GM23338 (cell line): ENCODE data around the gene DDX59. TPM values are rescaled to one million over a fixed set of nuclear protein-coding genes. Genes with fewer than 3 reads are reported as not detected.

ENCODE experiments used
- ATAC-seq: fragments of 200-7000 bp; cut with Tn5 transposase; 3 replicates; pipeline ENCODE4 v1.9.1; 2020
- DNase-seq: peaks from one replicate; pipeline ENCODE4 v3.0.0-alpha.2; 2015; ENCODE audit warnings: low spot score
- H2AFZ ChIP-seq: fragments of 200-600 bp; sonication (generic); 2 replicates; pipeline ENCODE4 v1.8.0; 2016; ENCODE audit warnings: antibody characterized with exemption, mild to moderate bottlenecking, moderate library complexity
- H3F3A ChIP-seq: fragments of 200-600 bp; sonication (generic); replicated peaks from 2 replicates; pipeline ENCODE4 v1.8.0; 2017; ENCODE audit warnings: antibody characterized with exemption, mixed run types, low read depth
- H3K27ac ChIP-seq: fragments of 200-600 bp; sonication (generic); 2 replicates; pipeline ENCODE4 v1.6.1; 2016; ENCODE audit warnings: low read depth
- H3K27me3 ChIP-seq: fragments of 200-600 bp; sonication (generic); 2 replicates; pipeline ENCODE4 v1.8.0; 2016; ENCODE audit warnings: mild to moderate bottlenecking, mixed run types, moderate library complexity; ENCODE audit not compliant: insufficient read depth
- H3K36me3 ChIP-seq: fragments of 200-600 bp; sonication (generic); 2 replicates; pipeline ENCODE4 v1.8.0; 2016; ENCODE audit warnings: mild to moderate bottlenecking; ENCODE audit not compliant: insufficient read depth
- H3K4me1 ChIP-seq: fragments of 200-600 bp; sonication (generic); 2 replicates; pipeline ENCODE4 v1.8.0; 2016; ENCODE audit warnings: mild to moderate bottlenecking, moderate library complexity; ENCODE audit not compliant: insufficient read depth
- H3K4me2 ChIP-seq: fragments of 200-600 bp; sonication (generic); 2 replicates; pipeline ENCODE4 v1.7.1; 2017; ENCODE audit warnings: mixed run types
- H3K4me3 ChIP-seq: fragments of 200-600 bp; sonication (generic); 2 replicates; pipeline ENCODE4 v1.6.1; 2016; ENCODE audit warnings: mixed run types
- H3K79me2 ChIP-seq: fragments of 200-600 bp; sonication (generic); replicated peaks from 2 replicates; pipeline ENCODE4 v1.8.0; 2017; ENCODE audit warnings: mild to moderate bottlenecking; ENCODE audit not compliant: insufficient read depth
- H3K9me2 ChIP-seq: fragments of 200-600 bp; sonication (generic); 2 replicates; pipeline ENCODE4 v1.8.0; 2017; ENCODE audit not compliant: insufficient read depth
- H4K20me1 ChIP-seq: fragments of 200-600 bp; sonication (generic); replicated peaks from 2 replicates; pipeline ENCODE4 v1.8.0; 2017; ENCODE audit warnings: mild to moderate bottlenecking; ENCODE audit not compliant: insufficient read depth
- H3K27ac Mint-ChIP-seq: 2 replicates; pipeline ENCODE4 v1.8.0; 2020; ENCODE audit warnings: inconsistent platforms, mild to moderate bottlenecking, moderate library complexity, mixed read lengths
- H3K27me3 Mint-ChIP-seq: 3 replicates; pipeline ENCODE4 v1.8.0; 2022; ENCODE audit warnings: low read depth, mild to moderate bottlenecking, moderate library complexity, mixed read lengths, inconsistent platforms; ENCODE audit not compliant: insufficient read depth, poor library complexity
- H3K36me3 Mint-ChIP-seq: 3 replicates; pipeline ENCODE4 v1.8.0; 2021; ENCODE audit warnings: low read depth, mild to moderate bottlenecking, inconsistent platforms, moderate library complexity, mixed read lengths
- H3K4me1 Mint-ChIP-seq: 3 replicates; pipeline ENCODE4 v1.8.0; 2020; ENCODE audit warnings: mild to moderate bottlenecking, inconsistent platforms, mixed read lengths
- H3K4me3 Mint-ChIP-seq: 3 replicates; pipeline ENCODE4 v1.8.0; 2021; ENCODE audit warnings: moderate library complexity, mild to moderate bottlenecking, inconsistent platforms, mixed read lengths
- H3K9me3 Mint-ChIP-seq: 3 replicates; pipeline ENCODE4 v1.8.0; 2020; ENCODE audit warnings: moderate library complexity, mild to moderate bottlenecking, inconsistent platforms, mixed read lengths
- CREB1 ChIP-seq: fragments of 250-450 bp; sonication (Bioruptor Pico); IDR thresholded peaks from 2 replicates; pipeline ENCODE4 v1.5.0; 2020; ENCODE audit warnings: low read depth, mild to moderate bottlenecking, moderate library complexity
- EZH2 ChIP-seq: fragments of 200-600 bp; sonication (generic); IDR thresholded peaks from one replicate; pipeline ENCODE4 v1.8.0; 2017; ENCODE audit warnings: antibody characterized with exemption, mild to moderate bottlenecking, low read depth; ENCODE audit not compliant: unreplicated experiment
- EZH2phosphoT487 ChIP-seq: fragments of 200-600 bp; sonication (generic); IDR thresholded peaks from one replicate; pipeline ENCODE4 v1.8.1; 2018; ENCODE audit warnings: antibody characterized with exemption; ENCODE audit not compliant: unreplicated experiment
- JUNB ChIP-seq: IDR thresholded peaks from one replicate; pipeline ENCODE4 v1.6.1; 2016; ENCODE audit warnings: antibody characterized with exemption; ENCODE audit not compliant: unreplicated experiment
- NANOG ChIP-seq: IDR thresholded peaks from 2 replicates; pipeline ENCODE4 v1.6.1; 2016; ENCODE audit warnings: antibody characterized with exemption, borderline replicate concordance
- POLR2AphosphoS5 ChIP-seq: IDR thresholded peaks from 2 replicates; pipeline ENCODE4 v1.6.1; 2016; ENCODE audit warnings: antibody characterized with exemption, low read depth
- REST ChIP-seq: IDR thresholded peaks from one replicate; pipeline ENCODE4 v1.6.1; 2018; ENCODE audit warnings: antibody characterized with exemption; ENCODE audit not compliant: unreplicated experiment
- STAT1 ChIP-seq: IDR thresholded peaks from one replicate; pipeline ENCODE4 v1.6.1; 2016; ENCODE audit warnings: antibody characterized with exemption; ENCODE audit not compliant: unreplicated experiment
- ZNF114 ChIP-seq: fragments of 250-450 bp; sonication (Bioruptor Pico); IDR thresholded peaks from 2 replicates; pipeline ENCODE4 v1.5.0; 2020; ENCODE audit warnings: mild to moderate bottlenecking, moderate library complexity
- ZNF331 ChIP-seq: fragments of 250-450 bp; sonication (Bioruptor Pico); IDR thresholded peaks from 2 replicates; pipeline ENCODE4 v1.5.0; 2020; ENCODE audit warnings: low read depth, mild to moderate bottlenecking, moderate library complexity
- polyA plus RNA-seq: library from polyadenylated mRNA; unstranded; fragments of >200 nt; fragmentation: Nextera tagmentation; extraction: Ambion mirVana; gene quantifications from 2 replicates; pipeline ENCODE4 v1.2.1, GENCODE V29; 2016
- total RNA-seq: library from RNA; depleted of rRNA; stranded (reverse); fragments of >200 nt; shearing (Covaris generic); gene quantifications from 2 replicates; pipeline ENCODE4 v1.2.3, GENCODE V29; 2014
- TF ChIP-seq, protein P1 (sequence below), 2 experiments: fragments of 200-600 bp in 1 of 2; sonication (generic) in 1 of 2; conservative IDR thresholded peaks; 2 replicates each; pipeline versions ENCODE4 v1.5.1 to v1.6.1; 2016 to 2017; ENCODE audit warnings: antibody characterized with exemption in 2 of 2, low read depth in 2 of 2, mild to moderate bottlenecking in 2 of 2, moderate library complexity in 1 of 2

The DDX59 gene
- total and polyA plus RNA-seq, 2 experiments from 2014 or later: 14.7 to 15.7 TPM

- no peaks in the 10 kb centered on the region for H3K36me3 Mint-ChIP-seq
- H3K27ac Mint-ChIP-seq: no peak overlapping the region
- no peaks in the 10 kb centered on the region for H3F3A ChIP-seq
- H3K79me2 ChIP-seq: no peaks in the 10 kb centered on the region
- peaks cover 18% of the 10 kb centered on the region for H3K4me1 ChIP-seq
- no peak overlapping the region for H3K27ac ChIP-seq
- peak overlapping the region; percentile 80; the same call in 1 of the 2 replicates for H2AFZ ChIP-seq
- H3K4me2 ChIP-seq: no peak overlapping the region
- ATAC-seq: no peak
- H3K9me2 ChIP-seq: no peaks in the 10 kb centered on the region
- no peaks in the 10 kb centered on the region for H3K27me3 ChIP-seq
- H3K4me3 Mint-ChIP-seq: no peak overlapping the region
- no peaks in the 10 kb centered on the region for H3K27me3 Mint-ChIP-seq
- peaks cover 14% of the 10 kb centered on the region for H3K4me1 Mint-ChIP-seq
- no peaks in the 10 kb centered on the region for H3K9me3 Mint-ChIP-seq
- no peak overlapping the region for H3K4me3 ChIP-seq
- no peak for TF ChIP-seq EZH2
- no peak for TF ChIP-seq CREB1 (CRISPR knock-in tag)
- no peak for TF ChIP-seq ZNF331 (CRISPR knock-in tag)
- no peak for TF ChIP-seq EZH2phosphoT487
- TF ChIP-seq REST: no peak
- TF ChIP-seq STAT1: no peak
- no peak for TF ChIP-seq NANOG
- no peak for TF ChIP-seq ZNF114 (CRISPR knock-in tag)
- TF ChIP-seq POLR2AphosphoS5: no peak
- TF ChIP-seq, protein P1, sequence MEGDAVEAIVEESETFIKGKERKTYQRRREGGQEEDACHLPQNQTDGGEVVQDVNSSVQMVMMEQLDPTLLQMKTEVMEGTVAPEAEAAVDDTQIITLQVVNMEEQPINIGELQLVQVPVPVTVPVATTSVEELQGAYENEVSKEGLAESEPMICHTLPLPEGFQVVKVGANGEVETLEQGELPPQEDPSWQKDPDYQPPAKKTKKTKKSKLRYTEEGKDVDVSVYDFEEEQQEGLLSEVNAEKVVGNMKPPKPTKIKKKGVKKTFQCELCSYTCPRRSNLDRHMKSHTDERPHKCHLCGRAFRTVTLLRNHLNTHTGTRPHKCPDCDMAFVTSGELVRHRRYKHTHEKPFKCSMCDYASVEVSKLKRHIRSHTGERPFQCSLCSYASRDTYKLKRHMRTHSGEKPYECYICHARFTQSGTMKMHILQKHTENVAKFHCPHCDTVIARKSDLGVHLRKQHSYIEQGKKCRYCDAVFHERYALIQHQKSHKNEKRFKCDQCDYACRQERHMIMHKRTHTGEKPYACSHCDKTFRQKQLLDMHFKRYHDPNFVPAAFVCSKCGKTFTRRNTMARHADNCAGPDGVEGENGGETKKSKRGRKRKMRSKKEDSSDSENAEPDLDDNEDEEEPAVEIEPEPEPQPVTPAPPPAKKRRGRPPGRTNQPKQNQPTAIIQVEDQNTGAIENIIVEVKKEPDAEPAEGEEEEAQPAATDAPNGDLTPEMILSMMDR (conservative IDR thresholded peaks at IDR 0.05; ENCODE audit: low read depth in 2 of 2): no peak
- no peak for TF ChIP-seq JUNB
- no peaks in the 10 kb centered on the region for H3K36me3 ChIP-seq
- no peaks in the 10 kb centered on the region for H4K20me1 ChIP-seq
- DNase-seq: no peak
Measured at GRCh38 chr1:200684015-200684414, 14.3 kb upstream of the DDX59 start.

DNA sequence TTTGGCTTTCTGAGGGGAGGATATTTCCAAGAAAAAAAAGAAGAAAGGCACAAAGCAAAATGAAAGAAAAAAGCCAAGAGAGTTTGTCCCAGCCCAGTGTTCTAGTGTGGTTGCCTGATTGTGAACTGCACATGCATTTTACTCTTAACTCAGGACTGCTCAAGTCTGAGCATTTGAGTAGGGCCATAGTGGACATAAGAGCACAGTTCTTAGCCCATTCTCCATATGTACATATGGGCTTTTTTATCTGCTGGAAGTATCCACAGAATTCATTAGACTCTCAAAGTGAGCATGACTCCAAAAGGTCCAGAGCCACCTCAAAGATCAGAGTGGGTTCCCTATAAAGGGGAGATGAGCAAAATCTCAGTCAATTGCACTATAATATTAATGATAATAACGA lies 13.6 kb upstream of the DDX59 start:
- no peak overlapping the region for H2AFZ ChIP-seq
- H3K4me3 Mint-ChIP-seq: no peak overlapping the region
- no peak overlapping the region for H3K27ac Mint-ChIP-seq
- no peak for TF ChIP-seq NANOG
- no peak for TF ChIP-seq CREB1 (CRISPR knock-in tag)
- TF ChIP-seq, protein P1 (conservative IDR thresholded peaks at IDR 0.05; ENCODE audit: low read depth in 2 of 2): no peak
- no peak for TF ChIP-seq JUNB
- no peak for TF ChIP-seq ZNF331 (CRISPR knock-in tag)
- no peak for TF ChIP-seq REST

More for the DNA sequence above, 13.6 kb upstream of the DDX59 start:
- Histone ChIP-seq H3K36me3 (no peaks in the 10 kb centered on the region), H3K4me2 (no peak overlapping the region), H4K20me1 (no peaks in the 10 kb centered on the region), H3K4me1 (peaks cover 18% of the 10 kb centered on the region), H3K27ac (no peak overlapping the region), H3K4me3 (no peak overlapping the region), H3F3A (no peaks in the 10 kb centered on the region), H3K9me2 (no peaks in the 10 kb centered on the region), H3K27me3 (no peaks in the 10 kb centered on the region), H3K79me2 (no peaks in the 10 kb centered on the region)
- Mint-ChIP-seq H3K27me3 (no peaks in the 10 kb centered on the region), H3K4me1 (peaks cover 14% of the 10 kb centered on the region), H3K9me3 (no peaks in the 10 kb centered on the region), H3K36me3 (no peaks in the 10 kb centered on the region)
- no peak for DNase-seq
- ATAC-seq: no peak
